Measurements from ENCODE around the gene OR2S2.

DNA sequence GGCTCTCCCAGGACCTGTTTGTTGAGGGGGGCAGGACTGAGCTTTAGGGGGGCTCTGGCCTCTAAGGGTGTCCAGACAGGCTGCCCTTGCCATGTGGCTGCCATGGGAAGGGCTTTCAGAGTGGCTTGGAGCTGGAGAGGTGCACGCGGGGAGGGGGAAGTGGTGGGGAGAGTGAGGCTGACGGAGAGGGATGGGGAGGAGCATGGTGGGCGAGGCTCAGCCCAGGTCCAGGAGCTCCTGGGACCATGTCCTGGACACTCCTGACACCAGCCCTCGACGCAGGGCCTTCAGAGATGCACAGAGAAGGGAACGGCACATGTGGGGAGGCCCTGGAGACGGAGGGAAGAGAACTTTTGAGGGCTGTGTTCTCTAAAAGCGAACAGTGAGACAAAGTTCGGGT lies 46.3 kb downstream of the OR2S2 start:
- TF ChIP-seq POLR2AphosphoS5 (IDR thresholded peaks at IDR 0.05; ENCODE audit: borderline replicate concordance, low read depth, low read length) (no peak), EZH2 (IDR thresholded peaks at IDR 0.05) (no peak), FOXP2 (optimal IDR thresholded peaks at IDR 0.05; ENCODE audit: control extremely low read depth, extremely low read length, insufficient read depth) (no peak)

All from SK-N-MC (cell line).